HepG2 (cell line): ENCODE data around the gene ZPR1. TPM values are rescaled to one million over a fixed set of nuclear protein-coding genes. Genes with fewer than 3 reads are reported as not detected.
A peak's percentile ranks its signal among the peaks of the same experiment; 100 is the strongest.

Experiments
- CCDC6 ChIP-seq: sonication (generic); formaldehyde crosslinking; IDR thresholded peaks from 2 replicates; pipeline ENCODE4 v1.8.1; 2022; ENCODE audit warnings: mild to moderate bottlenecking, missing genetic modification reagents, moderate library complexity
- FOXJ3 ChIP-seq: sonication (generic); formaldehyde crosslinking; IDR thresholded peaks from 2 replicates; pipeline ENCODE4 v1.4.0; 2020; ENCODE audit warnings: missing genetic modification reagents, mild to moderate bottlenecking, borderline replicate concordance
- GFI1 ChIP-seq: sonication (generic); formaldehyde crosslinking; IDR thresholded peaks from 2 replicates; pipeline ENCODE4 v1.5.0; 2020; ENCODE audit warnings: missing genetic modification reagents, mild to moderate bottlenecking, borderline replicate concordance
- HNF4A ChIP-seq: sonication (generic); formaldehyde crosslinking; IDR thresholded peaks from 2 replicates; pipeline ENCODE4 v1.4.0; 2020; ENCODE audit warnings: missing genetic modification reagents
- IKZF4 ChIP-seq: sonication (generic); formaldehyde crosslinking; IDR thresholded peaks from 2 replicates; pipeline ENCODE4 v1.5.1; 2020; ENCODE audit warnings: borderline replicate concordance, mild to moderate bottlenecking, low read depth, missing genetic modification reagents; ENCODE audit errors: not compliant biosample characterization
- KDM5B ChIP-seq: sonication (generic); formaldehyde crosslinking; IDR thresholded peaks from 2 replicates; pipeline ENCODE4 v1.4.0; 2020; ENCODE audit warnings: missing genetic modification reagents, mild to moderate bottlenecking, borderline replicate concordance
- MEIS1 ChIP-seq: sonication (generic); formaldehyde crosslinking; IDR thresholded peaks from 2 replicates; pipeline ENCODE4 v1.9.0; 2021; ENCODE audit warnings: mild to moderate bottlenecking, missing genetic modification reagents, moderate library complexity, borderline replicate concordance
- ZFAT ChIP-seq: sonication (generic); formaldehyde crosslinking; conservative IDR thresholded peaks from 2 replicates; pipeline ENCODE4 v1.8.1; 2023; ENCODE audit warnings: missing genetic modification reagents, inconsistent platforms
- ZFP1 ChIP-seq: IDR thresholded peaks from 2 replicates; pipeline ENCODE4 v1.6.1; 2016
- ZNF274 ChIP-seq: sonication (generic); formaldehyde crosslinking; IDR thresholded peaks from 2 replicates; pipeline ENCODE4 v1.5.1; 2020; ENCODE audit warnings: mild to moderate bottlenecking, missing genetic modification reagents
- ZNF296 ChIP-seq: sonication (generic); formaldehyde crosslinking; conservative IDR thresholded peaks from 2 replicates; pipeline ENCODE4 v1.5.0; 2020; ENCODE audit warnings: mild to moderate bottlenecking, missing genetic modification reagents
- ZNF354B ChIP-seq: sonication (generic); formaldehyde crosslinking; IDR thresholded peaks from 2 replicates; pipeline ENCODE4 v1.8.0; 2022; ENCODE audit warnings: mild to moderate bottlenecking, missing genetic modification reagents
- ZNF451 ChIP-seq: sonication (generic); formaldehyde crosslinking; IDR thresholded peaks from 2 replicates; pipeline ENCODE4 v1.5.0; 2020; ENCODE audit warnings: mild to moderate bottlenecking, missing genetic modification reagents
- ZNF501 ChIP-seq: sonication (generic); formaldehyde crosslinking; IDR thresholded peaks from 2 replicates; pipeline ENCODE4 v1.5.1; 2020; ENCODE audit warnings: mild to moderate bottlenecking, moderate library complexity, missing genetic modification reagents
- ZNF660 ChIP-seq: sonication (generic); formaldehyde crosslinking; IDR thresholded peaks from 2 replicates; pipeline ENCODE4 v1.5.1; 2020; ENCODE audit warnings: mild to moderate bottlenecking, low read depth, missing genetic modification reagents, borderline replicate concordance
- ZNF713 ChIP-seq: sonication (generic); formaldehyde crosslinking; IDR thresholded peaks from 2 replicates; pipeline ENCODE4 v1.4.0; 2020; ENCODE audit warnings: mild to moderate bottlenecking, missing genetic modification reagents
- ZNF777 ChIP-seq: sonication (generic); formaldehyde crosslinking; IDR thresholded peaks from 2 replicates; pipeline ENCODE4 v1.4.0; 2020; ENCODE audit warnings: missing genetic modification reagents
- ZSCAN21 ChIP-seq: sonication (generic); formaldehyde crosslinking; IDR thresholded peaks from 2 replicates; pipeline ENCODE4 v1.8.0; 2022; ENCODE audit warnings: mild to moderate bottlenecking, missing genetic modification reagents, moderate library complexity, borderline replicate concordance
- ZSCAN31 ChIP-seq: sonication (generic); formaldehyde crosslinking; IDR thresholded peaks from 2 replicates; pipeline ENCODE4 v1.5.0; 2020; ENCODE audit warnings: low read depth, mild to moderate bottlenecking, missing genetic modification reagents
- polyA plus RNA-seq, 8 experiments: library from polyadenylated mRNA; depleted of rRNA in 3 of 8; stranded (reverse) in 7 of 8; unstranded in 1 of 8; fragments of >200 nt; fragmentation: Illumina TruSeq in 4 of 8; extraction: Trizol in 4 of 8; gene quantifications; 2 replicates each; pipeline versions ENCODE4 v1.2.1 to v1.2.3, GENCODE V29; 2011 to 2016; ENCODE audit warnings: low read depth in 4 of 8, missing spikeins in 1 of 8, mixed read lengths in 1 of 8; ENCODE audit not compliant: insufficient read depth in 1 of 8
- total RNA-seq, 5 experiments: library from RNA; depleted of rRNA; stranded (reverse); fragments of >200 nt; fragmentation: Illumina TruSeq; extraction: Trizol; gene quantifications; 2 replicates each; pipeline ENCODE4 v1.2.3, GENCODE V29; 2016; ENCODE audit warnings: low read depth in 1 of 5
- TF ChIP-seq, protein P1 (sequence below): sonication (generic); formaldehyde crosslinking; IDR thresholded peaks from 2 replicates; pipeline ENCODE4 v1.4.0; 2020; ENCODE audit warnings: missing genetic modification reagents
- TF ChIP-seq, protein P2 (sequence below): sonication (generic); formaldehyde crosslinking; IDR thresholded peaks from 2 replicates; pipeline ENCODE4 v1.4.0; 2020; ENCODE audit warnings: low read depth, missing genetic modification reagents
- TF ChIP-seq, protein P3 (sequence below): sonication (generic); formaldehyde crosslinking; IDR thresholded peaks from 2 replicates; pipeline ENCODE4 v1.4.0; 2020; ENCODE audit warnings: missing genetic modification reagents, low read depth, mild to moderate bottlenecking, borderline replicate concordance
- TF ChIP-seq, protein P4 (sequence below): sonication (generic); IDR thresholded peaks from 2 replicates; pipeline ENCODE4 v1.6.1; 2016; ENCODE audit warnings: low read depth, borderline replicate concordance

ZPR1 gene
- total and polyA plus RNA-seq, 2 of the 13 experiments (the other 11 are each of a cell fraction or from before 2014, with no cell fraction given): 40.0 to 79.3 TPM

DNA sequence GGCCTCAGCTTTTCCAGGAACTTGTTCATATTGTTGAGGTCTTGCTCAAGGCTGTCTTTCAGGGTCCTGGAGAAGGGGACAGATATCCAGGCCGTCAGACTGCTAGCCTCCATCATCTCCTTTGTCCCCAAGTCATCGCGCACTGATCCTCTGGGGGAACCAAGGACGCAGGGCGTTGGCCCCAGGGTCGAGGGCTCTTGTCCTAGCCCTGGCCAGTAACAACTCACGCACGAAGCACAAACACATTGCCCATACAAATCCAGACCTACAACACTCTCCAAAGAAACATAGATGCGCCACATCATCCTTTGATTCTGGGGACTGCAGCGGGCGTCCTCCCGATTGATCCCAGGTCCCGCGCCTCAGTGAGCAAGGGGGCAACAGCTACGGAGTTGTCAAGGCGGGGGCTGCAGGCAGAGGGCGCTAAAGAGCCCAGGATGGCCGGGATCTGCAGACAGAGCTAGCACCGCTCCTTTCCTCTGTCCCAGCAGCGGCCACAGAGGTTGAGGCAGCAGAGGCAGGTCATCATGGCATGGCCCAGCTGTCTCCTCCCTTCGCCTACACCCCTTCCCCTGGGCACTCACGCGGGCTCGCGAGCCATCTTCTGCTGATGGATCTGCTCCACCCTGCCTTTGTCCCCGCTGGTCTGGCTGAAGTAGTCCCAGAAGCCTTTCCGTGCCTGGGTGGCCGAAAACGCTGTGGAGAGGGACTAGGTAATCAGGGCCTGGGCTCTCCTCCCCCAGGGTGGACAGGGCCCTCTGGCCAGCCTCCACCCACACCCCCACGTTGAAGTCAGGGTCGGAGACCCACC is 3.4 kb upstream of the ZPR1 start (continued):
- TF ChIP-seq, protein P1, sequence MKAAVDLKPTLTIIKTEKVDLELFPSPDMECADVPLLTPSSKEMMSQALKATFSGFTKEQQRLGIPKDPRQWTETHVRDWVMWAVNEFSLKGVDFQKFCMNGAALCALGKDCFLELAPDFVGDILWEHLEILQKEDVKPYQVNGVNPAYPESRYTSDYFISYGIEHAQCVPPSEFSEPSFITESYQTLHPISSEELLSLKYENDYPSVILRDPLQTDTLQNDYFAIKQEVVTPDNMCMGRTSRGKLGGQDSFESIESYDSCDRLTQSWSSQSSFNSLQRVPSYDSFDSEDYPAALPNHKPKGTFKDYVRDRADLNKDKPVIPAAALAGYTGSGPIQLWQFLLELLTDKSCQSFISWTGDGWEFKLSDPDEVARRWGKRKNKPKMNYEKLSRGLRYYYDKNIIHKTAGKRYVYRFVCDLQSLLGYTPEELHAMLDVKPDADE (CRISPR knock-in tag): no peak
- TF ChIP-seq ZFAT: no peak
- TF ChIP-seq HNF4A (CRISPR knock-in tag): peak; percentile 49; the same call in 1 of the 2 replicates
- TF ChIP-seq ZNF274 (CRISPR knock-in tag): no peak
- TF ChIP-seq ZNF451: peak; percentile 57; the same call in 1 of the 2 replicates
- TF ChIP-seq IKZF4 (CRISPR knock-in tag): no peak
- TF ChIP-seq GFI1 (CRISPR knock-in tag): peak; percentile 49; the same call in 1 of the 2 replicates
- no peak for TF ChIP-seq ZFP1
- TF ChIP-seq CCDC6 (CRISPR knock-in tag): no peak
- TF ChIP-seq ZNF713 (CRISPR knock-in tag): no peak
- TF ChIP-seq MEIS1 (CRISPR knock-in tag): peak; percentile 60
- peak; percentile 49; the same call in 1 of the 2 replicates for TF ChIP-seq ZSCAN21
- no peak for TF ChIP-seq ZNF354B
- no peak; the same call in 1 of the 2 replicates for TF ChIP-seq ZNF296 (CRISPR knock-in tag)
- TF ChIP-seq ZNF501: peak; percentile 45; the same call in 1 of the 2 replicates
- TF ChIP-seq KDM5B: peak; percentile 82; the same call in 1 of the 2 replicates
- TF ChIP-seq FOXJ3 (CRISPR knock-in tag): peak; percentile 51; the same call in 1 of the 2 replicates
- TF ChIP-seq ZNF777 (CRISPR knock-in tag): no peak
- TF ChIP-seq, protein P2, sequence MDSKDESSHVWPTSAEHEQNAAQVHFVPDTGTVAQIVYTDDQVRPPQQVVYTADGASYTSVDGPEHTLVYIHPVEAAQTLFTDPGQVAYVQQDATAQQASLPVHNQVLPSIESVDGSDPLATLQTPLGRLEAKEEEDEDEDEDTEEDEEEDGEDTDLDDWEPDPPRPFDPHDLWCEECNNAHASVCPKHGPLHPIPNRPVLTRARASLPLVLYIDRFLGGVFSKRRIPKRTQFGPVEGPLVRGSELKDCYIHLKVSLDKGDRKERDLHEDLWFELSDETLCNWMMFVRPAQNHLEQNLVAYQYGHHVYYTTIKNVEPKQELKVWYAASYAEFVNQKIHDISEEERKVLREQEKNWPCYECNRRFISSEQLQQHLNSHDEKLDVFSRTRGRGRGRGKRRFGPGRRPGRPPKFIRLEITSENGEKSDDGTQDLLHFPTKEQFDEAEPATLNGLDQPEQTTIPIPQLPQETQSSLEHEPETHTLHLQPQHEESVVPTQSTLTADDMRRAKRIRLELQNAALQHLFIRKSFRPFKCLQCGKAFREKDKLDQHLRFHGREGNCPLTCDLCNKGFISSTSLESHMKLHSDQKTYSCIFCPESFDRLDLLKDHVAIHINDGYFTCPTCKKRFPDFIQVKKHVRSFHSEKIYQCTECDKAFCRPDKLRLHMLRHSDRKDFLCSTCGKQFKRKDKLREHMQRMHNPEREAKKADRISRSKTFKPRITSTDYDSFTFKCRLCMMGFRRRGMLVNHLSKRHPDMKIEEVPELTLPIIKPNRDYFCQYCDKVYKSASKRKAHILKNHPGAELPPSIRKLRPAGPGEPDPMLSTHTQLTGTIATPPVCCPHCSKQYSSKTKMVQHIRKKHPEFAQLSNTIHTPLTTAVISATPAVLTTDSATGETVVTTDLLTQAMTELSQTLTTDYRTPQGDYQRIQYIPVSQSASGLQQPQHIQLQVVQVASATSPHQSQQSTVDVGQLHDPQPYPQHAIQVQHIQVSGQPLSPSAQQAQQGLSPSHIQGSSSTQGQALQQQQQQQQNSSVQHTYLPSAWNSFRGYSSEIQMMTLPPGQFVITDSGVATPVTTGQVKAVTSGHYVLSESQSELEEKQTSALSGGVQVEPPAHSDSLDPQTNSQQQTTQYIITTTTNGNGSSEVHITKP (CRISPR knock-in tag): 0 out of 2 replicates have a peak, but pooled peaks have one; percentile 17
- TF ChIP-seq, protein P3, sequence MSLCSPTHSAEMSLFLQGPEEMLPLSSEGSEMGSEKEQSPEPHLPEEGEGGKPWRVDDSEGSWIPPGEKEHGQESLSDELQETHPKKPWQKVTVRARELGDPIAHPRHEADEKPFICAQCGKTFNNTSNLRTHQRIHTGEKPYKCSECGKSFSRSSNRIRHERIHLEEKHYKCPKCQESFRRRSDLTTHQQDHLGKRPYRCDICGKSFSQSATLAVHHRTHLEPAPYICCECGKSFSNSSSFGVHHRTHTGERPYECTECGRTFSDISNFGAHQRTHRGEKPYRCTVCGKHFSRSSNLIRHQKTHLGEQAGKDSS (CRISPR knock-in tag): peak; percentile 65; the same call in 1 of the 2 replicates
- no peak for TF ChIP-seq ZNF660 (CRISPR knock-in tag)
- peak; percentile 45; the same call in 1 of the 2 replicates for TF ChIP-seq ZSCAN31 (CRISPR knock-in tag)
- TF ChIP-seq, protein P4, sequence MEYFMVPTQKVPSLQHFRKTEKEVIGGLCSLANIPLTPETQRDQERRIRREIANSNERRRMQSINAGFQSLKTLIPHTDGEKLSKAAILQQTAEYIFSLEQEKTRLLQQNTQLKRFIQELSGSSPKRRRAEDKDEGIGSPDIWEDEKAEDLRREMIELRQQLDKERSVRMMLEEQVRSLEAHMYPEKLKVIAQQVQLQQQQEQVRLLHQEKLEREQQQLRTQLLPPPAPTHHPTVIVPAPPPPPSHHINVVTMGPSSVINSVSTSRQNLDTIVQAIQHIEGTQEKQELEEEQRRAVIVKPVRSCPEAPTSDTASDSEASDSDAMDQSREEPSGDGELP: peak; percentile 51; the same call in 1 of the 2 replicates
